Stimulated activated CD4-positive, alpha-beta T cell treated with anti-CD3 and anti-CD28 coated beads, Interleukin-1b, Interleukin-23, amount 100 ng/mL, for 48 hours (primary cell): Measurements from ENCODE around the gene SLC15A3.

Experiments used
- DNase-seq: peaks from one replicate; pipeline ENCODE4 v3.0.0-alpha.2; 2020

Gene SLC15A3

DNA sequence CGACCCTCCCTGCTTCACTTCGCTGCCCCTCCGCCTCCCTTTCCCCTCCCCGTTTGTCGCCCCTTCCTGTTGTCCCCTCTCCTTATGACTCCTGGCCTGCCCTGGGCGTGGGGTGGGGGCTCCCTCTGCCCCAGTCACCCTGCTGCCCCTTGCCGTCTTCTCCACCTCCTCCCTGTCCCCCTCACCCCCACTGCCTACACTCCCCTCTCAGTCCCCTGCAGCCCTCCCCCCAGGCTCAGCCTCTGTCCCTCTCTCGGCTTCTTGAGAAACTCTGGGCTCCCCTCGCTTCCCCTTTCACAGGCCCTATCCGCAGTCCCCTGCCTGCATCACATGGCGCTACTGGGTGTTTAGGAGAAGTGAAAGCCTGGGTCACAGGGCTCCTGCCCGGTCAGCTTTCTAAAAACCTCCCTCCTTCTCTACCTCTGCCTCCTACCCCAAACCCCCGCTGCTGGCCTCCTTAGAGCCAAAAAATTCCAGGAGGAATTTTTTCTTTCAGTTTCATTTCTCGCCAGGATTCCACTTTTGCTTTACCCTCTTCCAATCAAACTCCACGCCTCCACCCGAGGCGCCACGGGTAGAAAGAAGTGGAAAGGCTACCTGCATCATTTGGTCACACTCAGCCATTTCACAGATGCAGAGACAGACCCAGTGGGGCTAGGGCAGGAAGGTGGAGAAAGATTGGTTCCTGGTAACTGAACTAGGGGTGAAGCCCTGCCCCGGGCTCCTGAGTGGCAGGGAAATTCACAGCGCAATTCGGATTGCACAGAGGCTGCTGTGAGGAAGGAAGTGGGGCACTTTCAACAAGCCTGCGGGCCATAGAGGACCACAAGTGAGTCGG, at the start of gene SLC15A3:
SLC15A3 (minus strand) TSS at position 273 of the 838 bp plus-strand sequence. CDS start 625 bp downstream, outside the sequence.
- DNase-seq = peak; percentile 29

DNA sequence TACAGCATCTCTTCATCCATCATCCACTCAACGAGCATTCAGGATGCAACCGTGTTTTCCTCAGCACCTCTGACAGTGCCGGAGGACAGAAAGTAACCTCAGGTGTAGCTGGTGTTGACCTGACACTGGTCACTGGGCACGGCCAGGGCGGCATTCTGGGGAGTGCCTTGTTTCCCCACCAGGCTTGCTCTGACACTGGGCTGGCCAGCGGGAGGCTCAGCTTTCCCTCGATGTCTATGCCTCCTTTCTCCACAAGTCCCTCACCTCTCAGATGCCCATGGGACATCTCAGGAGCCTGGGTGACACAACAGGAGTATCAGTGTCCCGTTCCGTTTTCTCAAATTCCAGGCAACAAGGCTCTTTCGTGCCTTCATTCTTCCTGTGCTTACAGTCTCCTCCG, 48.5 kb upstream of the SLC15A3 start:
- DNase-seq = no peak

DNA sequence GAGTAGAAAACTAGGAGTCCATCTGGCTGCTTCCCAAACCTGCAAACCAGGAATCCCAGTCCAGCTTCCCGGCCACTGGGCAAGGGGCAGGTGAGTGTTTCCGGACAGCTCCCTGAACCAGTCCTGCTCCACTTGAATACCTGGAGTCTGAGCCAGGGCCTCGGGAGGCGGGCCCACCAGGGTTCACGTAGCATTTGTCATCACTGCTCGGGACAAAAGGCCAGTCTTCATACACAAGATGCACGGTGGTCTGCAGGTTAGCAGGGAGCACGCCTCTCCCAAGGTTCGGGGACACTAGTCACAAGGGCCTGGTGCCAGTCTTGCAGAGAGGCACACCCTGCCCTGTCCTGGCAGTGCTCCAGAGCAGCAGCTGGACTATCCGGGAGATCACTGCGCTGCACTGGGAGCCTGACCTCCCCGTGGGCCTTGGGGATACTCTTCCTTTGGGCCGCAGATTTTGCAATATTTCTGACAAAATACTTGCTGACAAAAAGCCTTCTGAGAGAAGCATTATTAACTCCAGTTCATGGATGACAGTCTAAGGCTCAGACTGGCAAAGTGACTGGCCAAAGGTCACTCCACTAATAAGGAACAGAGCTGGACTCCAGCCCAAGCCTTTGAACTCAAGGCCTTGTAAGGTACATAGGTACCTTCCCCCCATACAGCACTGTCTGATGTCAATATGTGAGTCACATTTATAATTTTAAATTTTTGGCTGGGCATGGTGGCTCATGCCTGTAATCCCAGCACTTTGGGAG, 44.6 kb upstream of the SLC15A3 start:
- no peak for DNase-seq

DNA sequence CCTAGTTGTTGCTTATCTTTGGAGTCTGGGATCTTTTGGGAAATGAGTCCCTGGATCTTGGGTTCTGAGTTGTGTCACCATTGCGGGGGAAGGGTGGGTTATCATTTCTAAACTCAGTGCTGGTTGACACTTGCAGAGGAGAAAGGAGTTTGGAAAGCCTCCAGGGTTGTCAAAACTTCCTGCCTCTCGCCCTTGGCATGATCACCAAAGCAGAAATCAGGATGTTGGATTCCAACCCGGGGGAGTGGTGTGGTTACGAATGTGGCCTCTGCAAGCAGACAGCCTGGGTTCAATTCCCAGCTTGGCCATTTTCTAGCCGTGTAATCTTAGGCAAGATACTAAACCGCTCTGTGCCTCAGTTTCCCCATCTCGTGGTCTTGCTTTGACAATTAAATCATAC, 43.8 kb upstream of the SLC15A3 start:
- DNase-seq = no peak

DNA sequence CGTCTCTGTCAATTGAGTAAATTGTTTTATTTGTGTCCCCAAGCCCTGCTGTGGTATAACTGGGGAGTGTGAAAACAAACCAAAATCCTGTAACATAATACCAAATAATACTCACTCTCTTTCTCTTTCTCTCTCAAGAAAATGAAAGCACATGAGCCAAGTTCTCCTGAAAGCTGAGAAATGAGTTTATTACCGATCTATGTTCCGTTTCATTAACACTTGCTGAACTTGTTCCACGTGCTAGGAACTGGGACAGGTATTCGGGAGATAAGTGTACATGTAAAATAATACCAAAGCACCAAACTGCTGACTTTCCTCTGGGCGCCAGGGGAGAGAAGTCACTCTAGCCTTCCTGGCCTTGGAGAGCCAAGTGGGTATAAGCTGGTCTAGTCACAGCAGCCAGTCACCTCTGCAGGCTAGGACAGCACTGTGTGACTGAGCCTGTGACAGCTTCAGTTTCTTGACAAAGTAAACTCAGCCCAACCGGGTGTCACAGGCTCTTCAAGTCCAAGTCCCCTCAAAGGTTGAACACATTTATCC, 42.6 kb upstream of the SLC15A3 start:
- DNase-seq = peak; percentile 75

DNA sequence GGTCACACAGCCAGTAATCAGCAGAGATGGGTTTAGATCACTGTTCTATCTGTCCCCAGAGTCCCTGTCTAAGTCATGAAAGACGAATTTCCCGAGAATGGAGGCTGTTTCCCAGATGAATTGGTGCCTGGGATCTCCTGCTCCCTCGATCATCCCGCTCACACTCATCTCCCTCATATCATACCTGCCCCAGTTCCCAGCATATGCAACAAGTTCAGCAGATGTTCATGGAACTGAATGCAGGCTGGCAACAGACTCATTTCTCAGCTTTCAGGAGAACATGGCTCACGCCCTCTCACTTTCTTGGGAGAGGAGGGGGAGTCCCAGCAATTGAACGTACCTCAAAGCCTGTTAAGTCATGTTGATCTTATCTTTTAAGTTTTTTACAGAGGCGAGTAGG, 41.6 kb upstream of the SLC15A3 start:
- DNase-seq = peak; percentile 78

DNA sequence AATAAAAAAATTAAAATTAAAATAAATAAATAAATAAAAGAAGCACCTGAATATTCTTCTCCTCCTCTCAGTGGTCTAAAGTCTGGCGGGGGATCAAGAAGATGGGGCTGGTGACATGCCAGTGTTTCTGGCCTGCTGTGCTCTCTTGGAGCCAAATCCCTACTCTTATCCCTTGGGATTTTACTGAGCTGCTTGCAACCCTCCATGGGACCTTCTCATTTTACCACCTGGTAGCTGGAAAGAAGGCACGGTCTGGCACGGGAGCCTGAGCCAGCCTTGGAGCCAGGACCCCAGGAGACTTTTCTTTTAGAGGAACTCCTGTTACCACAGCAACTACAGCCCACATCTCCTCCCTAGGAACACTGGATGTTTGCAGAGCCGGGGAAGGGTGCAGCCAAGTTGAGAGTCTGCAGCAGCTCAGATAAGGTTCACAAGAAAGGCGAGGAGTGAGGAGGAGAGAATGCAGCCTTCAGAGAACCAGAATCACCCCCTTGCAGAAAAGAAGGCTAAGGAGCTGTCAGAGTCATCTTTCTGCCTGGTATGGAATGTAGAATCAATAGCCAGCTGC, 41.0 kb upstream of the SLC15A3 start:
- DNase-seq = peak; percentile 3

DNA sequence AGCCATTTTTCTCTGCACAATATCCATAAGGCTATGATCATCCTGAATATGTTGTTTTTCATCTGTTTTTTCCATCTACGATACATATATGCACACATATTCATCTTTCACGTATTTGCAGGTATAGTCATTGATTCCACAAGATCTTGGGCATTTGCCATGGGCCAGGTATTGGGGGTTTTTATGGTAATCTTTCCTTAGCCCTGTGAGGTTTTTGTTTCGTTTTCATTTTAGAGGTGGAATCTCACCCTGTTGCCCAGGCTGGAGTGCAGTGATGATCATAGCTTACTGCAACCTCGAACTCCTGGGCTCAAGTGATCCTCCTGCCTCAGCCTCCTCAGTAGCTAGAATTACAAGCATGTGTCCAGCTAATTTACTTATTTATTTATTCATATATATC, 39.5 kb upstream of the SLC15A3 start:
- peak; percentile 64 for DNase-seq

DNA sequence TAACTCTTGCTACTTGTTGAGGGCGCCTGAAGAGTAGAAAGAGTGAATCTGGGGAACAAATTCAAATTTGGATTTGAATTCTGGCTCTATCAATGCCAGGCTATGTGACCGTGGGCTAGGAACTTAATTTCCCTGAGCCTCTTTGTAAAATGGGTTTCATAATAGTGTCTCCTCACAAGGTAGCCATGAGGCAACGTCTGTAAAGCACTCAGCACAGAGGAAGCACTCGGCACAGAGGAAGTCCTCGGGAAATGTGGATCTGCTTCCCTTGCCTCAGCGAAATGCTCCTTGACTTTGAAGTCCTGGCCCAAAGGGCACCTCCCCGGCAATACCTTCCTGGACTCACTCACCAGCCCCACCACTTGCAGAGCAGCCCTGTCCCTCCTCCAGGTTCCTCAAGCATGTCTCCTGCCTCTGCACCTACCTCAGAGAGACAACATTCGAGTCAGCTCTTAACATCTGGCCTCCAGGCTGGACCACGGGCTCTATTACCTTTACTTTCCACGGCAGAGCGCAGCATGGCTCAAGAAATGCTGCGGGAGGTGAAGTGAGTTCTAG, 37.2 kb upstream of the SLC15A3 start:
- no peak for DNase-seq

DNA sequence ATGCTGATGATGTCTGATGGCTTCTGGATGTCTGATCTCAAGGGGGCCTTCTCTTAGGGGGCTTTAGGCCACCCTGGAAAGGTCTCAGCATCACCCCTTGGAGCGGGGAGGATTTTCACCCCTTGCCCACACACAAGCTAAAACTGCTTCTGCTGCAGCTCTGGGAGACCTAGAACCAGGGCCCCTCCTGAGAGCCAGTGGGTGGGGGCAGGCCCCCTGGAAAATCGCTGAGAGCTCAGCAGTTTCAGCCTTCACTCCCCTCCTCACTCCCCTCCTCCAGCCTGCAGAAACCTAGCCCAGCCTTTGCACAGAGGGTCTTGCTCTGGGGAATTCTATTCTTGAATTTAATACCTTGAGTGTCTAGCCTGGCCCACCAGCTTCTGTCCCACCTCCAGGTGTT, 36.7 kb upstream of the SLC15A3 start:
- no peak for DNase-seq

DNA sequence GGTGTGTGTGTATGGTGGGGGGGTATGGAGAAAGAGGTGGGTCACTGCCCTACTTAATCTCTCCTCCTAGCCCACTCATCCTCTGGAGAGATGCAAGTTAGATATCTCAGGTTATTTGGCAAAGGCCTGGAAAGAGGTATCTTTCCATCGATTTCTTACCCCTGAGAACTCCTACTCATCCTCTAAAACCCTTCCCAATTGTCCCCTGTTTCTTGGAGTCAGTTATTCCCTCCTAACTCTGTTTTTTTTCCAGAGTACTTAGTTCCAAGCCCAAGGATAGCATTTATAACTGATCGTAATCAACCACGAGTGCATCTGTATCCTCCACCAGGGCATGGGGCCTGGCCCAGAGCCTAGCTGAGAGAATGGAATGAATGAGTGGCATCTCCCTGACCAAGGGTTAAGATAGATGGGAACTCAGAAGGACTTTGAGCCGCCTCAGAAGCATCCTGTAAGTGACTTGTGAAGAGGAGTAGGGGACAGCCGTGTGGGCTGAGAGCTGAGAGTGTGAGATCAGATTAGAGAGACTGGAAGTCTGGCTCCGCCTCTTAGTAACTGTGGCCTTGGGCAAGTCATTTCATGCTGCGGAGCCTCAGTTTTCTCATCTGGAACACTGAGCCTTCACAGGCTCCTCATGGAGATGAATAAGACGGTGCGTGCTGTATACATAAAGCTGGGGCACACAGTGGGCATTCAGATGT, 35.8 kb upstream of the SLC15A3 start:
- peak; percentile 85 for DNase-seq

DNA sequence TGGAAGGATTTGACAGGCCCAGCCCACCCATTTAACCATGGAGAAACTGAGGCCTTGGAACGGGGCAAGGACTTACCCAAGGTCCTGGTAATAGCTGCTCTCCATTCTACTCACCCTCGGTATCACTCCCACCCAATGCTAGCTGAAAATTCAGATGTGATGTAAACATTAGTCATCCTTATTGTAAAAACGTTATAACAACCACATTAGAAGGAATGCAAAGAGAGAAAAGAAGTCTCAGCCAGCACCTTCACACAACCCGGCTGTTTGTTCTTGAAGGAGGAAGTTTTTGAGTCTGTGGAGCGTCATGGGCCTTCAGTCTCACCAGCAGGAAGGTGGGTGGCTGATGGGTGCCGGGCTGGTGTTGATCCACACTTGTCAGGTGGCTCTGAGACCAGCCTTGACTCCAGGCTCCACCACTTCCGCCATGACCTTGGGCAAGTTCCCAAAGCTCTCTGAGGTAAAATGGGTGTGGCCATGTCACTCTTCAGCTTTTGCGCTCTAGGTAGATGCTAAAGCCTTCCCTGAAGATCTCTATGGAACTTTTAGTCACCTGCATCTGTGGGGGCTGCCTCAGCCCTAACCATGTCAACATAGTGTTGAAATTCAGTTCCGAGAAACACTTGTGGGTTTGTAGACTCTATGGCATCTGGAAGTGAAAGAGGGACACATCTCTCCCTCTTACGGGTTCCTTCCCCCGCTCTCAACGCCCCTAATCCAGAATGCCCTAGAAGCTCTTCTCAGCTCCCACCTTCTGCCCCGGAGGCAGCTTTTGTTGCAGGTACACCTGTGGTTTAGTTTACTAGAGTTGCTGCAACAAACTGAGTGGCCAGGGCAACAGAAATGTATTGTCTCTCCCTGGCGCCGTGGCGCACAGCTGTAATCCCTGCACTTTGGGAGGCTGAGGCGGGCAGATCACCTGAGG, 34.3 kb upstream of the SLC15A3 start:
- DNase-seq = peak; percentile 97

DNA sequence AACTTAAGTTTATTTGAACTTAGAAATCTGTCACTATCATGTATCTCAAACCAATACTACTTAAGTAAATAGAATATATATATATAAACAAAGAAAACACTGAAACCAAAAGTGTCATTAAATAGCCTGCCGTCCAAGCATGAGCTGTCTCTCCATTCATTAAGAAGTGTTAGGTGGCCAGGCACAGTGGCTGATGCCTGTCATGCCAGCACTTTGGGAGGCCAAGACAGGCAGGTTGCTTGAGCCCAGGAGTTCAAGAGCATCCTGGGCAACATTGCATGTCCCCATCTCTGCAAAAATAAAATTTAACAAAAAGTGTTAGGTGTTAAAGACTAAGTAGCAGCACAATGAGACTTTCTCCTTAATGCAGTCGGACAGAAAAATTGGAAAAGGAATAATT, 33.5 kb upstream of the SLC15A3 start:
- no peak for DNase-seq

DNA sequence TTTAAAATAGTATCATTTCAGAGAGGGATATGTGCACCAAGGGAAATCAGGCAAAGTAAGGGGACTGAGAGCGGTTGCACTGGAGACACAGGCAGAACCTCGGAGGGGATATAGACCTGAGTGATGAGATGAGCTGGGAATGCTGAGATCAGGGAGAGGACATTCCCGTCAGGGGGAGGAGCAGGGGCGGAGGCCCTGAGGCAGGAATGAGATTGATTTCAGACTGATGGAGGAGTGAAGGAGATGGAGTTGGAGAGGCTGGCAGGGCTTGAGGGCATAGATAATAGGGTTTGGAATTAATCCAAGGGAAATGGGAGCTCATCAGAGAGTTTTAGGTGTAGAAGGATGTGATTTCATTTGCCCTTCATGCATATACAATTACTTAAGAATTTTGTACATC, 32.7 kb upstream of the SLC15A3 start:
- no peak for DNase-seq

DNA sequence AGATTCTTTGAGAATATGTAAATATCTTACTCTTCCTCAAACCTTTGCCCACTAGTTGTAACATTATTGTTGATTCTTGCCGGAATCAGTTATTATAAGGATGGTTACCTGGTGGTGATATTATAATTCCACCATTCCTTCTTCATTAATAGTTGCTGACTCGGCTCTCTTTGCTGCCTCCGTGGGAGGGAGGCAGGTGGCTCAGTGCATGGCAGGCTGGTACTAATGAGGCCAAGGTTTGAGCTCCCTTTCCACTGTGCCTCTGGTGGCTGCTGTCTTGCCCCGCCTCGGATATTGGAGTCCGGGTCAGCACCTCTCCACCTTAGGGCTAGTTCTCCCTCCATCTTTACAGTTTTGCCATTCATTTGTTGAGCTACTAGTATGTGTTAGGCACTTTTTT, 32.2 kb upstream of the SLC15A3 start:
- DNase-seq = no peak

DNA sequence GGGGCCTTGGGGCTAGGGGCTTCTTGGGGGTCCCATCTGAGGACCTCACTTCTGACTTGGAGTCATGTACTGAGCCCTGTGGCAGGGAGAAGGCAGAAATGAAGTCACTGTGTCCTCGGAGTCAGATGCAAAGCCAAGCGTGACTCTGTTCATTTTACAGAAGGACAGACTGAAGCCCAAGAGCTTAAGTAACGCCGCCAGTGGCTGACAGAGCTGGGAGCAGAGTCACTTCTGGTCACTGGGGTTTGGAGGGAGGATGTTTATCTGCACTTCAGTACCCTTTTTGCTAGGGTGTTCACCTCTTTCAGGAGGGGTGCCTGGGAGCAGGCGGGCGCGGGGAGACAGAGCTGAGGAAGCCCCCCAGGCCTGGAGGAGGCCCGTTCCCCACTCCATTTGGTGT, 30.2 kb upstream of the SLC15A3 start:
- no peak for DNase-seq

DNA sequence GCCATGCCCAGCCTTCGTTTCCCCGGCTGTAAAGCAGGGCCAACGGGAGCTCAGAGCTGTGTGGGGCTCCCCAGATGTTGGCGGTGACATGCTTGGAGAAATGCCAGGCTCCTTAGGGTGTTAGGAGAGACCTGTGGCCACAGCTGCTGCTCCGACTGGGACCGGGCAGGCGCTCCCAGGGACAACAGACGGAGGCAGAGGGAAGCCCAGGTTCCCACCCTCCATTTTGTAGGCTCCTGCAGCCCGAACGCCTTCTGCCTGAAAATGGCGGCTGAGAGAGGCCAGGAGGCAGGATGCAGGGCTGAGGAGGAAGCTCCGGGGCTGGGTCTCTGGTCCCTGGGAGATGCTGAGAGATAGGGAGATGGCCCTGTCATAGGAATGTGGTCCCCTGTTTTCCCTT, 29.5 kb upstream of the SLC15A3 start:
- DNase-seq = no peak

DNA sequence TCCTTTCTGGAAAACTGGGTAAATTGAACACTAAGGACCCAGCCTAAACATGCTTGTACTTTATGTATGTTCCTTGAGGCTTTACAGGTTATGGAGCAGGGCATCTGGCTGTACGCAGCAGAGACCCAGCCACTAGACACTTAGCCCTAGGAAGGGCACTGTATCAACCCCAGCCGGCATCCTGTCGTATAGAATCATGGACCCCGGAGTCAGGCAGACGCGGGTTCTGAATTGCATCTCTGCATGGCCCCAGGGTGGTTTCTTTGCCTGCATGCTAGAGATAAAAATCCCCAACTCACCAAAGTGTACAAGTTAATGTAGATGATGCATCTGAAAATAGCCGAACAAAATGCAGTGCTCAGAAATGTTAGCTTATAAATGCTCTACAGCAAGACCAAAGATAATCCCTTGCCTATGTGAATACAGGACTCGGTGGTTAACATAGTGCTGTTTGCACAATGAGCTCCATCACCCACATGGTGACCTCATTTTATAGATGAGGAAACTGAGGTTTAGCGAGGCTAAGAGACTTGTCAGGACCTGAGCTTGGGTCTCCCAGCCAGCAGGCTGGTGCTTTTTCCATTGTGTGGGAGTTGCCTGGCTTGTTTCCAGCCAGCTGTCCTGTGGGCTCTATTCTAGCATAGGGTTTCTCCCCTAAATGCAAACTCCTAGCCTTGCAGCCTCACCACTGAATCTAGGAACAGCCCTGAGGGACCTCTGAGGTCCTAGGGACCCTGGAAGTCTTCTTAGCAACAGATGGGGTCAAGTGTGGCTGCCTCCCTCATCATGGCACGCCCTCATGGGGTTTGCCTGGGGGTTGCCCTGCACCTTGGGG, 26.8 kb upstream of the SLC15A3 start:
- peak; percentile 84 for DNase-seq

DNA sequence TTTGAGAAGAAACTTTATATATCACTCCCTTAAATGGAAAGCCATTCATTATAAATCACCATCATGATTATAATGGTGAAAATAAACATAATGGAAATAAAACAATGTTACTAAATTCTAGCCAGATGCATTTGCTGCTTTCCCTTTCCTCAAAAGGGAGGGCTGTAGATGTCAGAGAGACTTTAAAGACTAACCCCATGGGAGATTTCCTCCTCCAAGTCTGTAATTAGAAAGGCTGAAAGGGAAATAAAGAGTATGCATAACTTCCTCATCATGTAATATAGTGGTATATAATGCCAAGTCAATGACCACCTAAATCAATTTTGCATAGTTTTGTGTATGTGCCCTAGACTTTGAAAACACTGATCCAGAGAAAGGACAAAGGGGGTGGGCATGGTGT, 25.9 kb upstream of the SLC15A3 start:
- DNase-seq = no peak

DNA sequence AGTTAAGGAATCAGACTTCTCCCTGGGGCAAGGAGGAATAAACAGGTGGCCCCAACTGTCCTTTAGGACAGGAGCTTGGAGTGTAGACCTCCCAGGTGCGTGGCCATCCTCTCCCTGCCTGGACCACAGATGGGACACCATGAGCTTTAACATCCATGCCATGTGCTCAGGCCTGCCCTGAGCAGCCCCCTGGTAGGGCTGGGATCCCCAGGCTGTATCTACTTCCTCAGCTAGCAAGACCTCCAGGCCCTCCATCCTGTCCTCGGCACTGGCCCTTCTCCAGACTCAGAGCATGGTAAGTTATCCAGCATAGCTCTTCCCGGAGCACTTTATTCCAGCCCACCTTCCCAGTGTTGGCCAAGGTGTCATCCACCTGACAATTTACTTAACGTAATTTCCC, 25.2 kb upstream of the SLC15A3 start:
- no peak for DNase-seq

DNA sequence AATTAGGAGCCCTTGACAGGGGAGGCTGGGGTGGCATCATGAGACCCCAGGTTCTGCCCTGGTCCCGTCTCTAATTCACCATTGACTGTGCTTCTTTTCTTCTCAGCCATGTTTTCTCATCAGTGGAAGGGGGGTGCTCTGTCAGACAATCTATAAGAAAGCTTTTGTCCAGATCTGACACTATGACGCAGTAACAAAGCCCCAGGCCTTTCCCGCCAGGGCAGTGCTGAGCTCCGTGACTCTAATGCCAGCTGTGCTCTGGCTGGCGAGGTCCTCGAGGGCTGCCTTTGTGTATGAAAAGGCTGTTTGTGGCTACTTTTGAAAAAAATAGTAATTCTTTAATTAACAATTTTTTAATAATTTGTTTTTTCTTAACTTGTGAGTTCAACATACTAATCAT, 22.8 kb upstream of the SLC15A3 start:
- peak; percentile 59 for DNase-seq
